ENCODE data around the gene INAFM2. TPM values are rescaled to one million over a fixed set of nuclear protein-coding genes. Genes with fewer than 3 reads are reported as not detected.
A peak's percentile ranks its signal among the peaks of the same experiment; 100 is the strongest.

INAFM2 gene
- total and polyA plus RNA-seq, 9 of the 15 experiments (the other 6 are each of a cell fraction or from before 2014, with no cell fraction given), result 11.8 to 43.1 (median 27.2) TPM

DNA sequence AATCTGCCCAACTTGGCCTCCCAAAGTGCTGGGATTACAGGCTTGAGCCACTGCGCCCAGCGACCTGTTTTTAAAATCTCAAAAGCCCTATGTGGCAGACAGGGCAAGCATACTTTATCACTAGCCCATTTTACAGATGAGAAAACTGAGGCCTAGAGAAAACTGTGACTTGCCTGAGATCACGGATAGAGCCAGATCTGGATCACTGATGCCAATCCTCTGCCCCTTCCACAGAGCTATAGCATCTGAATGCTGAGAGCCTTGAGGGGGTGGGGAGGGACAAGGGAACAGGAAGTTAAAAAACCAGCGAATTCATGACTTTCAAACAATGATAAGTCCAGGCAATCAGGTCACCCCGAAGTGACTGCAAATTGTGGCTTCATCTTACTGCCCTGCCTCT is 48.0 kb upstream of the INAFM2 start (continued):
- TF ChIP-seq, protein P1, sequence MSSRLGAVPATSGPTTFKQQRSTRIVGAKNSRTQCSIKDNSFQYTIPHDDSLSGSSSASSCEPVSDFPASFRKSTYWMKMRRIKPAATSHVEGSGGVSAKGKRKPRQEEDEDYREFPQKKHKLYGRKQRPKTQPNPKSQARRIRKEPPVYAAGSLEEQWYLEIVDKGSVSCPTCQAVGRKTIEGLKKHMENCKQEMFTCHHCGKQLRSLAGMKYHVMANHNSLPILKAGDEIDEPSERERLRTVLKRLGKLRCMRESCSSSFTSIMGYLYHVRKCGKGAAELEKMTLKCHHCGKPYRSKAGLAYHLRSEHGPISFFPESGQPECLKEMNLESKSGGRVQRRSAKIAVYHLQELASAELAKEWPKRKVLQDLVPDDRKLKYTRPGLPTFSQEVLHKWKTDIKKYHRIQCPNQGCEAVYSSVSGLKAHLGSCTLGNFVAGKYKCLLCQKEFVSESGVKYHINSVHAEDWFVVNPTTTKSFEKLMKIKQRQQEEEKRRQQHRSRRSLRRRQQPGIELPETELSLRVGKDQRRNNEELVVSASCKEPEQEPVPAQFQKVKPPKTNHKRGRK (tag; IDR thresholded peaks at IDR 0.05), result 0 out of 2 replicates have a peak, but pooled peaks have one; percentile 1
- TF ChIP-seq ETV1 (tag; conservative IDR thresholded peaks at IDR 0.05; ENCODE audit: low read depth) (0 out of 2 replicates have a peak, but pooled peaks have one; percentile 20), NEUROD1 (IDR thresholded peaks at IDR 0.05; ENCODE audit: borderline replicate concordance, low read depth, low read length, partially characterized antibody) (no peak), ADNP (tag; IDR thresholded peaks at IDR 0.05) (peak; percentile 90), E2F3 (CRISPR knock-in tag; IDR thresholded peaks at IDR 0.05) (no peak), HDAC2 (IDR thresholded peaks at IDR 0.05) (peak; percentile 81; the same call in 1 of the 2 replicates), RCOR1 (IDR thresholded peaks at IDR 0.05; ENCODE audit: borderline replicate concordance in 1 of 2, low read depth in 2 of 2, low read length in 2 of 2) (peak in 1 of 2 experiments; percentile 67; a peak in 1 of 4 replicates), DMBX1 (CRISPR knock-in tag; IDR thresholded peaks at IDR 0.05; ENCODE audit: borderline replicate concordance) (no peak), CBX3 (IDR thresholded peaks at IDR 0.05; ENCODE audit: borderline replicate concordance in 1 of 2, low read length in 2 of 2) (peak in 1 of 2 experiments; percentile 55; a peak in 1 of 3 replicates), NCOA6 (IDR thresholded peaks at IDR 0.05) (no peak), CBX1 (IDR thresholded peaks at IDR 0.05; ENCODE audit: low read depth) (0 out of 2 replicates have a peak, but pooled peaks have one; percentile 66), KLF6 (CRISPR knock-in tag; IDR thresholded peaks at IDR 0.05; ENCODE audit: borderline replicate concordance) (no peak)

All from K562 (cell line).